GM12864 (cell line): ENCODE results near the gene PPP1R27.

ENCODE experiments used
- DNase-seq: peaks from one replicate; pipeline ENCODE4 v3.0.0-alpha.2; 2011; ENCODE audit warnings: low read depth
- H3K4me3 ChIP-seq: 2 replicates; pipeline ENCODE4 v1.5.1; 2011; ENCODE audit warnings: mild to moderate bottlenecking, low read depth, low read length, control low read depth
- TF ChIP-seq, protein P1 (sequence below): IDR thresholded peaks from 2 replicates; pipeline ENCODE4 v1.5.1; 2011; ENCODE audit warnings: low read depth, mild to moderate bottlenecking, moderate library complexity, low read length, control low read depth, inconsistent platforms; ENCODE audit errors: missing control alignments

Gene PPP1R27

DNA sequence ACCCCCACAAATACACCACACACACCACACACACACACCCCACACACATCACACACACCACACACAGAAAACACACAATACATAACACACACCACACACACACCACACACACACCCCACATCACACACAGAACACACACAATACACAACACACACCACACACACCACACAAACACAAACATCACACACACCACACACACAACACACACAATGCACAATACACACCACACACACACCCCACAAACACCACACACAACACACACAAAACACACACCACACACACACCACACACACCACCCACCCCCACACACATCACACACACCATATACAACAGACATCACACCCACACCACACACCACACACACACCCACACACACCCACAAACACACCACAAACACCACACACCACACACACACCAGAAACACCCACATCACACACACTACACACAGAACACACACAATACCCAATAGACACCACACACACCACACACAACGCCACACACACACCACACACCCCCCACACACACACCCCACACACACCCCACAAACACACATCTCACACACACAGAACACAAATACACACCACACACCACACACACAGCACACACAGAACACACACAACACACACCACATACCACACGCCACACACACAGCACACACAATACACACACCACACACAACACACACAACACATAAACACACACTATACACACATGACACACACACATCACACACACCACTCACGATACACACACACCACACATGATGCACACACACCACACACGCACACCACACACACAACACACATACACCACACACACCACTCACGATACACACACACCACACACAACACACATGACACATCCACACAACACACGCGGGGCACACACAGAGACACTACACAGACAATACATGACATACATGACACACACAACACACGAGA is 41.9 kb downstream of the PPP1R27 start:
- TF ChIP-seq, protein P1, sequence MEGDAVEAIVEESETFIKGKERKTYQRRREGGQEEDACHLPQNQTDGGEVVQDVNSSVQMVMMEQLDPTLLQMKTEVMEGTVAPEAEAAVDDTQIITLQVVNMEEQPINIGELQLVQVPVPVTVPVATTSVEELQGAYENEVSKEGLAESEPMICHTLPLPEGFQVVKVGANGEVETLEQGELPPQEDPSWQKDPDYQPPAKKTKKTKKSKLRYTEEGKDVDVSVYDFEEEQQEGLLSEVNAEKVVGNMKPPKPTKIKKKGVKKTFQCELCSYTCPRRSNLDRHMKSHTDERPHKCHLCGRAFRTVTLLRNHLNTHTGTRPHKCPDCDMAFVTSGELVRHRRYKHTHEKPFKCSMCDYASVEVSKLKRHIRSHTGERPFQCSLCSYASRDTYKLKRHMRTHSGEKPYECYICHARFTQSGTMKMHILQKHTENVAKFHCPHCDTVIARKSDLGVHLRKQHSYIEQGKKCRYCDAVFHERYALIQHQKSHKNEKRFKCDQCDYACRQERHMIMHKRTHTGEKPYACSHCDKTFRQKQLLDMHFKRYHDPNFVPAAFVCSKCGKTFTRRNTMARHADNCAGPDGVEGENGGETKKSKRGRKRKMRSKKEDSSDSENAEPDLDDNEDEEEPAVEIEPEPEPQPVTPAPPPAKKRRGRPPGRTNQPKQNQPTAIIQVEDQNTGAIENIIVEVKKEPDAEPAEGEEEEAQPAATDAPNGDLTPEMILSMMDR, result no peak
- no peak for DNase-seq
- H3K4me3 ChIP-seq, result no peak overlapping the region
